GM12878 (cell line): ENCODE results near the gene NID1. TPM values are rescaled to one million over a fixed set of nuclear protein-coding genes. Genes with fewer than 3 reads are reported as not detected.

Source experiments
- BACH1 ChIP-seq: fragments of 450-650 bp; IDR thresholded peaks from 2 replicates; pipeline ENCODE4 v1.6.1; 2017; ENCODE audit warnings: mild to moderate bottlenecking, borderline replicate concordance
- BHLHE40 ChIP-seq, 2 experiments: fragments of 450-650 bp in 1 of 2; IDR thresholded peaks; 2 replicates each; pipeline ENCODE4 v1.6.1; 2011 to 2017; ENCODE audit warnings: low read depth in 2 of 2, borderline replicate concordance in 1 of 2, improper control_type of control experiment in 1 of 2, low read length in 1 of 2, mild to moderate bottlenecking in 1 of 2
- EZH2 ChIP-seq: IDR thresholded peaks from 2 replicates; pipeline ENCODE4 v1.6.1; 2012; ENCODE audit warnings: low read depth, mild to moderate bottlenecking, control low read depth, inconsistent platforms, low read length, borderline replicate concordance; ENCODE audit not compliant: control insufficient read depth
- FOS ChIP-seq: IDR thresholded peaks from 3 replicates; pipeline ENCODE4 v1.6.1; 2011; ENCODE audit warnings: borderline replicate concordance; ENCODE audit not compliant: insufficient read length; ENCODE audit errors: extremely low read depth
- NR2C1 ChIP-seq: fragments of 450-650 bp; IDR thresholded peaks from 2 replicates; pipeline ENCODE4 v1.6.1; 2017; ENCODE audit warnings: antibody characterized with exemption, mild to moderate bottlenecking, moderate library complexity
- POLR2A ChIP-seq: IDR thresholded peaks from 2 replicates; pipeline ENCODE4 v1.6.1; 2011; ENCODE audit warnings: low read depth, mild to moderate bottlenecking, low read length
- RELA ChIP-seq: fragments of 450-650 bp; IDR thresholded peaks from 2 replicates; pipeline ENCODE4 v1.8.0; 2014; ENCODE audit warnings: borderline replicate concordance; ENCODE audit not compliant: partially characterized antibody
- polyA plus RNA-seq, 11 experiments: library from polyadenylated mRNA; depleted of rRNA in 4 of 11; unstranded in 6 of 11; stranded (reverse) in 5 of 11; fragments of >200 nt; fragmentation: Nextera tagmentation in 4 of 11; fragmentation: Illumina TruSeq in 1 of 11; extraction: Ambion mirVana in 4 of 11; extraction: Trizol in 1 of 11; gene quantifications; 1 replicate in 1 of 11; 2 replicates in 10 of 11; pipeline versions ENCODE4 v1.2.1 to v1.2.3, GENCODE V29; 2011 to 2016; ENCODE audit warnings: inconsistent platforms in 2 of 11, missing spikeins in 2 of 11, low read depth in 1 of 11
- total RNA-seq, 4 experiments: library from RNA; depleted of rRNA in 3 of 4; stranded (reverse); fragments of >200 nt in 3 of 4; fragmentation: Illumina TruSeq in 1 of 4; extraction: Trizol in 1 of 4; gene quantifications; 2 replicates each; pipeline versions ENCODE4 v1.2.1 to v1.2.3, GENCODE V29; 2013 to 2021
- TF ChIP-seq, protein P1 (sequence below): fragments of 450-650 bp; conservative IDR thresholded peaks from 2 replicates; pipeline ENCODE4 v1.6.1; 2017; ENCODE audit warnings: mild to moderate bottlenecking, moderate library complexity
- TF ChIP-seq, protein P2 (sequence below): IDR thresholded peaks from 2 replicates; pipeline ENCODE4 v1.6.1; 2012; ENCODE audit warnings: low read depth, low read length, improper control_type of control experiment

Gene NID1
- total and polyA plus RNA-seq, 10 of the 15 experiments (the other 5 are each of a cell fraction or from before 2014, with no cell fraction given), result 4.2 to 25.7 (median 11.3) TPM

- TF ChIP-seq, protein P1, sequence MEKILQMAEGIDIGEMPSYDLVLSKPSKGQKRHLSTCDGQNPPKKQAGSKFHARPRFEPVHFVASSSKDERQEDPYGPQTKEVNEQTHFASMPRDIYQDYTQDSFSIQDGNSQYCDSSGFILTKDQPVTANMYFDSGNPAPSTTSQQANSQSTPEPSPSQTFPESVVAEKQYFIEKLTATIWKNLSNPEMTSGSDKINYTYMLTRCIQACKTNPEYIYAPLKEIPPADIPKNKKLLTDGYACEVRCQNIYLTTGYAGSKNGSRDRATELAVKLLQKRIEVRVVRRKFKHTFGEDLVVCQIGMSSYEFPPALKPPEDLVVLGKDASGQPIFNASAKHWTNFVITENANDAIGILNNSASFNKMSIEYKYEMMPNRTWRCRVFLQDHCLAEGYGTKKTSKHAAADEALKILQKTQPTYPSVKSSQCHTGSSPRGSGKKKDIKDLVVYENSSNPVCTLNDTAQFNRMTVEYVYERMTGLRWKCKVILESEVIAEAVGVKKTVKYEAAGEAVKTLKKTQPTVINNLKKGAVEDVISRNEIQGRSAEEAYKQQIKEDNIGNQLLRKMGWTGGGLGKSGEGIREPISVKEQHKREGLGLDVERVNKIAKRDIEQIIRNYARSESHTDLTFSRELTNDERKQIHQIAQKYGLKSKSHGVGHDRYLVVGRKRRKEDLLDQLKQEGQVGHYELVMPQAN, result no peak
- TF ChIP-seq EZH2, result no peak
- no peak for TF ChIP-seq POLR2A
- no peak for TF ChIP-seq BACH1
- TF ChIP-seq, protein P2, sequence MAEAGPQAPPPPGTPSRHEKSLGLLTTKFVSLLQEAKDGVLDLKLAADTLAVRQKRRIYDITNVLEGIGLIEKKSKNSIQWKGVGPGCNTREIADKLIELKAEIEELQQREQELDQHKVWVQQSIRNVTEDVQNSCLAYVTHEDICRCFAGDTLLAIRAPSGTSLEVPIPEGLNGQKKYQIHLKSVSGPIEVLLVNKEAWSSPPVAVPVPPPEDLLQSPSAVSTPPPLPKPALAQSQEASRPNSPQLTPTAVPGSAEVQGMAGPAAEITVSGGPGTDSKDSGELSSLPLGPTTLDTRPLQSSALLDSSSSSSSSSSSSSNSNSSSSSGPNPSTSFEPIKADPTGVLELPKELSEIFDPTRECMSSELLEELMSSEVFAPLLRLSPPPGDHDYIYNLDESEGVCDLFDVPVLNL, result no peak
- TF ChIP-seq NR2C1, result no peak
- no peak for TF ChIP-seq BHLHE40 (IDR thresholded peaks at IDR 0.05; ENCODE audit: borderline replicate concordance in 1 of 2, low read depth in 2 of 2, low read length in 1 of 2)
- no peak for TF ChIP-seq RELA
- TF ChIP-seq FOS, result no peak
Measured at GRCh38 chr1:235948774-235949427, 116.0 kb downstream of the NID1 start (continued).
